ENCODE measurements around the gene ARRB1. TPM values are rescaled to one million over a fixed set of nuclear protein-coding genes. Genes with fewer than 3 reads are reported as not detected.

Gene ARRB1
- total and polyA plus RNA-seq, 4 donors = 39.8 to 145 (median 55.2) TPM

- Histone ChIP-seq H3K27ac (ENCODE audit: low read depth in 1 of 2, low read length in 1 of 2) (peak overlapping the region in 1 of 2 donors; percentile 92), H3K27me3 (ENCODE audit: control insufficient read depth in 3 of 3, insufficient read depth in 3 of 3, low read length in 2 of 3) (no peaks in the 10 kb centered on the region), H3K4me1 (ENCODE audit: control insufficient read depth in 5 of 5, insufficient read depth in 5 of 5, low read length in 5 of 5) (peaks cover 6 to 98% (median 71%) of the 10 kb centered on the region in 5 donors), H3K36me3 (ENCODE audit: control insufficient read depth in 4 of 4, insufficient read depth in 4 of 4, low read length in 4 of 4) (peaks cover 0 to 8% (median 0%) of the 10 kb centered on the region in 4 donors), H3K9me3 (ENCODE audit: control insufficient read depth in 4 of 4, insufficient read depth in 3 of 4, low read length in 3 of 4) (no peaks in the 10 kb centered on the region), H3K4me3 (no peak overlapping the region), H3K9ac (ENCODE audit: insufficient read depth in 1 of 2, low read length in 2 of 2) (no peak overlapping the region)
- WGBS, 2 donors = 83 to 89% methylated on average over 4 of the region's 4 CpGs
- no peak for TF ChIP-seq CTCF (IDR thresholded peaks at IDR 0.05; ENCODE audit: control extremely low read depth, extremely low read depth)
- ATAC-seq (ENCODE audit: insufficient read depth, low FRiP score) (no peak), DNase-seq (no peak)
Observed at GRCh38 chr11:75346296-75346695, 5.2 kb downstream of the ARRB1 start.

GRCh38 chr11:75345455-75346160 is 5.9 kb downstream of the ARRB1 start:
- Histone ChIP-seq H3K27me3 (ENCODE audit: control insufficient read depth in 3 of 3, insufficient read depth in 3 of 3, low read length in 2 of 3) (no peaks in the 10 kb centered on the region), H3K9ac (ENCODE audit: insufficient read depth in 1 of 2, low read length in 2 of 2) (no peak overlapping the region), H3K4me3 (no peak overlapping the region), H3K27ac (ENCODE audit: low read depth in 1 of 2, low read length in 1 of 2) (peak overlapping the region in 1 of 2 donors; percentile 92), H3K4me1 (ENCODE audit: control insufficient read depth in 5 of 5, insufficient read depth in 5 of 5, low read length in 5 of 5) (peaks cover 6 to 98% (median 74%) of the 10 kb centered on the region in 5 donors), H3K36me3 (ENCODE audit: control insufficient read depth in 4 of 4, insufficient read depth in 4 of 4, low read length in 4 of 4) (peaks cover 0 to 8% (median 0%) of the 10 kb centered on the region in 4 donors), H3K9me3 (ENCODE audit: control insufficient read depth in 4 of 4, insufficient read depth in 3 of 4, low read length in 3 of 4) (no peaks in the 10 kb centered on the region)
- 60 to 64% methylated on average over 8 of the region's 8 CpGs for WGBS, 2 donors
- ATAC-seq (ENCODE audit: insufficient read depth, low FRiP score) = no peak
- no peak for DNase-seq
- no peak for TF ChIP-seq CTCF (IDR thresholded peaks at IDR 0.05; ENCODE audit: control extremely low read depth, extremely low read depth)

GRCh38 chr11:75344761-75345454 is 6.6 kb downstream of the ARRB1 start:
- Histone ChIP-seq H3K9ac (ENCODE audit: insufficient read depth in 1 of 2, low read length in 2 of 2) (no peak overlapping the region), H3K27ac (ENCODE audit: low read depth in 1 of 2, low read length in 1 of 2) (peak overlapping the region in 1 of 2 donors; percentile 92), H3K4me1 (ENCODE audit: control insufficient read depth in 5 of 5, insufficient read depth in 5 of 5, low read length in 5 of 5) (peaks cover 10 to 98% (median 80%) of the 10 kb centered on the region in 5 donors), H3K4me3 (no peak overlapping the region), H3K27me3 (ENCODE audit: control insufficient read depth in 3 of 3, insufficient read depth in 3 of 3, low read length in 2 of 3) (no peaks in the 10 kb centered on the region), H3K36me3 (ENCODE audit: control insufficient read depth in 4 of 4, insufficient read depth in 4 of 4, low read length in 4 of 4) (peaks cover 0 to 8% (median 0%) of the 10 kb centered on the region in 4 donors), H3K9me3 (ENCODE audit: control insufficient read depth in 4 of 4, insufficient read depth in 3 of 4, low read length in 3 of 4) (no peaks in the 10 kb centered on the region)
- no peak for DNase-seq
- TF ChIP-seq CTCF (IDR thresholded peaks at IDR 0.05; ENCODE audit: control extremely low read depth, extremely low read depth) = no peak
- 51 to 60% methylated on average over 11 of the region's 11 CpGs for WGBS, 2 donors
- no peak for ATAC-seq (ENCODE audit: insufficient read depth, low FRiP score)
